HL-60 (cell line): ENCODE data around the gene PAPPA2.

Experiments used
- DNase-seq, 2 experiments: peaks; one replicate each; pipeline ENCODE4 v3.0.0-alpha.2; 2010 to 2020; ENCODE audit warnings: low read depth in 1 of 2, low spot score in 1 of 2
- H3K27ac ChIP-seq: fragments of 250-450 bp; sonication (Bioruptor Pico); replicated peaks from 2 replicates; pipeline ENCODE4 v1.5.1; 2020; ENCODE audit warnings: mild to moderate bottlenecking, moderate library complexity
- H3K27me3 ChIP-seq: fragments of 250-450 bp; sonication (Bioruptor Pico); 2 replicates; pipeline ENCODE4 v1.5.1; 2021; ENCODE audit warnings: mild to moderate bottlenecking, moderate library complexity; ENCODE audit not compliant: insufficient read depth, poor library complexity, severe bottlenecking
- H3K4me3 ChIP-seq: replicated peaks from 2 replicates; pipeline ENCODE4 v1.5.1; 2011; ENCODE audit warnings: mild to moderate bottlenecking, control low read depth, low read length; ENCODE audit not compliant: insufficient read depth
- CTCF ChIP-seq: IDR thresholded peaks from one replicate; pipeline ENCODE4 v1.5.1; 2011; ENCODE audit warnings: low read length, control low read depth, inconsistent platforms; ENCODE audit not compliant: insufficient read depth
- GABPA ChIP-seq: IDR thresholded peaks from 2 replicates; pipeline ENCODE4 v1.6.1; 2012; ENCODE audit warnings: low read depth
- POLR2AphosphoS5 ChIP-seq: IDR thresholded peaks from 2 replicates; pipeline ENCODE4 v1.6.1; 2012; ENCODE audit warnings: low read depth
- REST ChIP-seq: IDR thresholded peaks from 2 replicates; pipeline ENCODE4 v1.6.1; 2012; ENCODE audit warnings: low read depth; ENCODE audit not compliant: insufficient replicate concordance
- SPI1 ChIP-seq: IDR thresholded peaks from 2 replicates; pipeline ENCODE4 v1.6.1; 2012; ENCODE audit warnings: low read depth, mild to moderate bottlenecking, borderline replicate concordance

Gene PAPPA2

GRCh38 chr1:176638713-176639526 lies 175.9 kb downstream of the PAPPA2 start:
- DNase-seq, result no peak
- Histone ChIP-seq H3K4me3 (no peak overlapping the region), H3K27me3 (no peaks in the 10 kb centered on the region), H3K27ac (no peak overlapping the region)
- TF ChIP-seq REST, result no peak
- TF ChIP-seq CTCF, result no peak

GRCh38 chr1:176643536-176643935 lies 180.6 kb downstream of the PAPPA2 start:
- Histone ChIP-seq H3K4me3 (no peak overlapping the region), H3K27me3 (no peaks in the 10 kb centered on the region), H3K27ac (no peak overlapping the region)
- DNase-seq, result no peak
- TF ChIP-seq SPI1 (no peak), REST (no peak), CTCF (no peak), GABPA (no peak), POLR2AphosphoS5 (no peak)

- TF ChIP-seq CTCF (no peak), GABPA (no peak), SPI1 (no peak), REST (no peak), POLR2AphosphoS5 (no peak)
- H3K27me3 ChIP-seq, result no peaks in the 10 kb centered on the region
- no peak overlapping the region for H3K4me3 ChIP-seq
- no peak for DNase-seq
- no peak overlapping the region for H3K27ac ChIP-seq
These were observed 185.6 kb downstream of the PAPPA2 start for GRCh38 chr1:176648556-176648955.
